Stimulated activated CD8-positive, alpha-beta memory T cell treated with anti-CD3 and anti-CD28 coated beads, Interleukin-12 subunit alpha, Interleukin-12 subunit beta, amount 100 ng/mL, for 4 hours (primary cell): ENCODE measurements around the gene HSPA1L.

Experiments
- DNase-seq: peaks from one replicate; pipeline ENCODE4 v3.0.0-alpha.2; 2020; ENCODE audit warnings: low read depth

The HSPA1L gene

DNA sequence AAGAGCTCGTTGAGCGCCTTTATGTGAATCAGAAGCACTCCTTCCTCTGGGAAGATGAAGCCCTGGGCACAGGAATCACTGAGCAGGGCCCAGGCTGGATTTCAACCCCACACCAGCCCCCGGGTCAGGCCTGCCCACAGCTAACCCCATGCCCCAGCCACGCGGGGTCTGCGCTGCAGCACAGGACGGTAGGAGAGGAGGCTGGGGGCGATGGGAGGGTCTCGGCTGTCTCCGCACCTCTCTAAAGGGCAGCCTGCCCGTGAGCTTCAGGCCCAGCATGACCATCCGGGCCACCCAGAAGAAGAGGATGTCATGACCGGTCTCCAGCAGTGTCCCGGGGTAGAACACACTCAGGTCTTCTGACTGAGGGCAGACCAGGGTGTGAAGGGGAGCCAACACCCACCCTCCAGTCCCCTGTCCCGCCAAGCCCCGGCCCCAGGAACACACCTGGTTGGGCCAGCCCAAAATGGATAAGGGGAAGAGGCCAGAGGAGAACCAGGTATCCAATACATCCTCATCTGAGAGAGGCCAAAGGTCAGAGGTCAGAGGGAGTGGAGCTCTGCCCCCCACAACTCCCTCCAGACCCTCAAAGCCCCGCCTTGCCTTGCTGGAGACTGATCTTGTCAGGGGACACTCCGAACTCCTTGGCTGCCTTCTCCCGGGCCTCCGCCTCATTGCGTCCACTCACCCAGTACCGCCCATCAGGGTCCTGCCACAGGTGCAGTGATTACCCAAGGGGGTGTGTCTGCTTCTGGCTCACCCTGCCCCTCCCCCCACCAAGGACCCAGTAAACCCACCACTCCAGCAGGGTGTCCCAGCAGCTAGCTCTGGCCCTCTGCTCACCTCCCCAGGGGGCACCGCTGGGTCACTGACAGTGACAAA is 33.6 kb downstream of the HSPA1L start:
- DNase-seq = no peak

DNA sequence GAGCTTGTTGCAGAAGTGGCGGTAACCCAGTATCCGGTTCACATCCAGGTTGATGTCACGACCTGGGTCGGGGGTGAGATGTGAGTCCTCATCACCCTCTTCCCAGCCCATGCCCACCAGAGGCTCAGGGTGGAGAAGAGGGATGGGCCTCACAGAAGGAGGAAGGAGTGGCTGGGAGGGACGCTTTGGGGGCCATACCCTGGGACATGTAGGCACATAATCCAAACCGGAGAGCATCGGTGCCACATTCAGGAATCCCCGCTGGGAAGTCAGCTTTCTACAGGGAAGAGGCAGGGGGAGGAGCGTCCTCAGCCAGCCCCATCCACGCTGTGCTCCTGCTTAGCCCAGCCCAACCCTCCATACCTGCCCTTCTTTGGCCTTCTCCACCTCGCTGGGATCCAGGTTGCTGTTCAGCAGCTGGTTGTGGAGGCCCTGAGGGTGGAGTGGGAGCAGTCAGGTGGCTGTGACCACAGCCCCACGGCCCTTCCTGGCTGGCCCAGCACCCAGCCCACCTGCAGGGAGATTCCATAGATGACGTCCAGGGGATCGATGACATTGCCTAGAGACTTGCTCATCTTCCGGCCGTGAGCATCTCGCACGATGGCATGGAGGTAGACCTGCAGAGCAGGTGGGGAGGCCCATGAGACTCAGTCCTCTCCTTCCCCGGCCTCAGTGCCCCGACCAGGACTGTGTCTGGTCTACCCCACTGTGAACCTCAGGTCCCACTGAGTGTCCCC is 34.4 kb downstream of the HSPA1L start:
- DNase-seq = no peak

DNA sequence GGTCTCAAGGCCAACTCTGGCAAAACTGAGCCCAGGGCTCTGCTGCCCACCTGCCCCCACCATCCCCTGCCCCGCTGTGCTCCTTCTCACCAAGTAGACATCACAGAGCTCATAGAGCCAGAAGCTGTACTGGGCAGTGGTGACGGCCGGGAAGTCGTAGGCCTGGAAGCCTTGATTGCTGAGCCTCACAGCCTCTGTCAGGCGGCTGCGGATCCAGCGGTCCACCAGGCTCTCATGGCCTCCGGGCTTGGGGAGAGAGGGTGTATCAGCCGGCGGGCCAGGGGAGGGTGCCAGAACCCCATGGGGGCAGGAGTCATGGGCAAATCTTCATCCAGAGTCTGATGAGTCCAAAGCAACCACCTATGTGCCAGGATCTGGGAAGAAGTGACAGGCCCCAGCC is 35.2 kb downstream of the HSPA1L start:
- no peak for DNase-seq

DNA sequence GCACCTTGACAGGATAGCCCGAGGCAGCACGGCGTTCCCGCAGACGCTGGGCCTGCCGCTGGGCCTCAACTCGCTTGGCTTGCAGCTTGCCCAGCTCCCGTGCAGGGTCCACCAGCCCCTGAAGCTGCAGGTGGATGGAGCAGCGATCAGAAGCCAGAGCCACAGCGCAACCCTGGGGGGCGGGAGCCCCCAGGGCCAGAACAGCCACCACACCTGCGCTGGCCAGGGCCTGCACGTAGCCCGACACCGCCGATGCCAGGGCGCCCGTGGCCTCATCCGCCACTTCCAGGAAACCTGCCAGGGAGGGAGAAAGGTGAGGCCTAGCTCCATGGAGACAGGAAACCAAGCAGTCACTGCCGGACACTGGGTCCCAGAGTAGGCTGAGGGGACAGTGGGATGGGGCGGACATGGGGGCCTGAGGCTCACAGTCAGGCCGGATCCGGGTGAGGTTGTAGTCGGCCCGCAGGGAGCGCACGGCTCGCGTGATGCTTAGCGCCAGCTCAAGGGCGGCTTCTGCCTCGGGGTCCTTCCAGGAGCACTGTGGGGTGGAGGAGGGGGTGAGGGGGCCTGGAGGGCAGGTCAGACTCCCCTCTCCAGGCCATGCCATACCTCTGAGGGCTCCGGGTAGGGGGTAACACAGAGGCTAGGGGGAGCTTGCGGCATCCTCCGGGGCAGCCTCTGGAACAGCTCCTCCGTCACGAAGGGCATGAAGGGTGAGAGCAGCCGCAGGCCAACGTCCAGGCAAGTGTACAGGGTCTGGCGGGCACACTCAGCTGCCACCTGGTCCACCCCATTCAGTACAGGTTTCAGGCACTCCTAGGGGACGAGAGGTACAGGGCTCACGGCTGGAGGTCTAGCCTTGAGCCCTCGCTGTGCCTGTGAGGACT is 35.8 kb downstream of the HSPA1L start:
- no peak for DNase-seq

DNA sequence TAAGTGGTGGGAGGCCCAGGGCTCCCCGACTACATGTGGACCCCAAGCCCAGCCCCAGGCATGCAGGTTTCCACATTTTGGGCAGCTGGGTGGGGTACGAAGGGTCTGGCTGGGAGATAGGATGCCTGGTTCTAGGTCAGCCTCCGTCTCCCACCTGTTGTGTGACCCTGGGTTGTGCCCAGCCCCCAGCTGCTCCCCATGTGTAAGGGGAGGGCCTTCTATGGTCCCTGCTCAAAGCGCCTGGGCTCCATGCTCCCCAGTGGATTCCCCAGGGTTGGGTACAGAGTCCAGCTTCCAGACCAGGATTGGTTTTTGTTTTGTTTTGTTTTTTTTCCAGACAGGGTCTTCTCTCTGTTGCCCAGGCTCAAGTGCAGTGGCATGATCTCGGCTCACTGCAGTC is 36.9 kb downstream of the HSPA1L start:
- no peak for DNase-seq

DNA sequence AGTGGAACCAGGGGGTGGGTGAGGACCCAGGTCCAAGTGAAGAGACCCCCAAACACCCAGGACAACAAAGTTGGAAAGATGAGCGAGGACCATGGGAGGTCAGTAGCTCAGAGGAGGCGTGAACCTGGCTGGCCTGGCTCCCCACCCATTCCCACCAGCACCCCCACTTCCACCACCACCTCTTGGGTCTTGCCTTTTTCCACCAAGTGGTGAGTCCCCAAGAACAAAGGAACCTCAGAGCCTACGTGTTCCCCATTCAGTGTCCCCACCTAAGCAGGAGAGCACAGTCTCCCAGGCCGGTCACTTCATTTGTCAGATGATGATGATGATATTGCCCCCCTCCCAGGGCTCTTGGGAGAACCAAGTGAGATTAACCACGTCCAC is 37.4 kb downstream of the HSPA1L start:
- no peak for DNase-seq

DNA sequence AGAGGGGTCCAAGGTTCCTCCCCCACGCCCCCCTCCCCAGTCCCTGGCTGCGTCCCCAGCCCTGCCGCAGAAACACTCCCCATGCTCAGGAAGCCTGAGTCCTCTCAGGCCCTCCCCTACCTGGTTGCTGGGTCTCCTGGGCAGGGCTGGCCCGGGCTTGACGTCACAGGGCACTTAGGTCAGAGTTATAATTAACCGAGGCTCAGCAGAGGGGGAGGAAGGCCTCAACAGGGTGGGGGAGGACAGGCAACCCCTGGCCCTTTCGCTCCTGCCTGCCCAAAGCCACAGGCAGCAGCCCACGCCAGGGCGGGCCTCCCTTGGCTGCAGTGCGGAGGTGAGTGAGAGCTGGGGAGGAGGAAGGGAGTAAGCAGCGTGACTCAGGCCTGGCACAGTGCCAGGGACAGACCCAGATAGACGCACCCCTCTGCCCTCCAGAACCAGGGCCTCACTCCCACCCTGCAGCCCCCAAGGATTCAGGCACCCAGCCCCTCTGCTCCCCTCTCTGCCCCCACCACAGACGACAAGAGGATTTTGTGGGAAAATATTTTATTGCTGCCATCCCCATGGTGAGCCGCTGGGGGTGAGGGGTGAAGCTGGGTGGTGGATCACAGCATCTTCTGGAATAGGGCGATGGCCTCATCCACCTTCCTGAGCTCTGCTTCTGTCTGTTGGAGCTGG is 38.0 kb downstream of the HSPA1L start, which contains the start of gene VWA7:
Gene VWA7 (minus strand): TSS at position 340 of the 678 bp plus-strand sequence. CDS start 549 bp downstream, outside the sequence.
- peak; percentile 73 for DNase-seq

DNA sequence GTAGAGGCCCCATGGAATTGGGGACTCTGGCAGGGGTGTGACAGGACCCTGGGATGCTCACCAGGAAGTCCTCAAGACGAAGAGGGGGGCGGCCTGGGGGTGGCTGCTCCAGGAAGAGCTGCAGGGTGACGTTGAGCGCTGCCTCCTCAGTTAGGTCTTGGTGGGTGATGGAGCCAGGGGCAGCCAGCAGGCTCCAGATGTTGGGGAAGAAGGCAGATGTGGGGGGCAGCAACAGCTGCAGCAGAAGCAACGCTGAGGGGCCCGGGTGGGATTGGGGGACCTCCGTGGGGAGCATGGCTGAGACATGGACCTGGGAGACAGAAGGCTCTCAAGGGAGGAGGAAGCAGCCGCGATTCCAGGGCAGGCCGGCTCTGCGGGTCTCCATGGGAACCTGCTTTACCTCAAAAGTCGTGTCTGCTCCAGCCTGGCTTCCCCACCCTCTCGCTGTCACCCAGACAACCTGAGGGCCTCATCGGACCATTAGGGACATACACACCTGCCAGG is 38.5 kb downstream of the HSPA1L start:
- no peak for DNase-seq

DNA sequence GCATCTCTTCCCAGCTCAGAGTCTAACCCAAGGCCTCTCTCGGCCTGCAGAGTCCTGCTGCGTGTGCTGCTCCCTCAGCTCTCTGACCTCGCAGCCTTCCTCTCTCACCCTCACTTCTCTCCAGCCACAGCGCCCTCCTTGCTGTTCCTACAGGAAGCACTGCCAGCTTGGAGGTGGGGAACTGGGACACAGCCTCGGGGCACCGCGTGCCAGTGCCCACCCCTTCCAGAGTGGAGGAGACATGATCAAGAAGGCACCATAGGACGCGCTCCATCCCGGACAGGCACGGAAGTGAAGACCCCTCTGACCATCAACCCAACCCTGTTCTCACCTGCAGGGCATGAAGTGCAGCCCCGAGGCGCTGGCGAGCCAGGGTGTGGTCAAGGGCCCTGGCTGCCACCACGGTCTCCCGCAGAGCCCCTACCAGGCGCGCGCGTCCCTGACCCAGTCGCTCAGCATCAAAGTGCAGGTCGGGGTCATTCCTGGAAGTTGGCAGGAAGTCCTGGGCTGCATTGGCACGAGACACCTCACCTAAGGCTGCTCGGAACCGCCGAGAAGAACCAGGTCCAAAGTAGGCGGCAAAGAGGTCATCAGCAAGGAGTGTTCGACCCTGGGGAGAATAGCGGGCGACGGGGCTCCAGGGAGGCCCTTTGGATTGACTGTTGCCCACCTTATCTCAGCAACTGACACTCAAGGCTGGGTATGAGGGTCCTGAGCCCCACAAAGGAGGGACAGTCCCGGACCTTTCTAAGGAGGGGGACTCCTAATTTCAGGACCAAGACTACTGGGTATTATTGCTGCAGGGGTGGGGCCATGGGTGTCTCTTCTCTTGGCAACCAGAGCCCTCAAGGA is 39.2 kb downstream of the HSPA1L start:
- DNase-seq = no peak

DNA sequence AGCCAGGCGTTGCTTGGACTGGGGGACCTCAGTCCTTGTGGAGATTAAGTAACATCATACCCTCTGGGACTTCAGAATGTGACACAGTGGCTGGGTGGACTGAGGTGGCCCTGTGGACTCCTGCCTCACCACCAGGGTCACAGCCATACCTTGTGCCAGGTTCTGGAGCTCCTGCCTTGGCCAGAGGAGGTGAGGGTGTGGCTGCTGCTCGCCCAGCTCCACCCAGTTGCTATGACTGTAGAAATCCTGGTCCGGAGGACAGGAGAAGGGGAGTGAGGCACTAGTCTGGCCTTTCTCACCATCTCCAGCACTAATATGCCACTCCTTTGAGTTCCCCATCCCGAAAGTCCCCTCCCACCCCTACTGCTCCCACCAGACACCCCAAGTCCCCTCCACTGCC is 39.9 kb downstream of the HSPA1L start:
- DNase-seq = no peak

DNA sequence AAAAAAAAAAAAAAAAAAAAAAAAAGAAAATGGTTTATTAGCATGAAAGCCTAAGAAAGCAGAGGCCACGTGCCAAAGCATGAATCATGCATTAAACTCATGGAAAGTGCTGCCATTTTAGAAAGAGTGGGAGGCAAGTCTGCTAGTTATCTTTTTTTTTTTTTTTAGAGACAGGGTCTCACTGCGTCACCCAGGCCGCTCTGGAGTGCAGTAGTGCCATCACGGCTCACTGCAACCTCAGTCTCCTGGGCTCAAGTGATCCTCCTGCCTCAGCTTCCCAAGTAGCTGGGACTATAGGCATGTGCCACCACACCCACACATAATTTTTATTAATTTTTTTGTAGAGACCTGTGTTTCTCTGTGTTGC is 43.1 kb downstream of the HSPA1L start:
- DNase-seq = no peak

DNA sequence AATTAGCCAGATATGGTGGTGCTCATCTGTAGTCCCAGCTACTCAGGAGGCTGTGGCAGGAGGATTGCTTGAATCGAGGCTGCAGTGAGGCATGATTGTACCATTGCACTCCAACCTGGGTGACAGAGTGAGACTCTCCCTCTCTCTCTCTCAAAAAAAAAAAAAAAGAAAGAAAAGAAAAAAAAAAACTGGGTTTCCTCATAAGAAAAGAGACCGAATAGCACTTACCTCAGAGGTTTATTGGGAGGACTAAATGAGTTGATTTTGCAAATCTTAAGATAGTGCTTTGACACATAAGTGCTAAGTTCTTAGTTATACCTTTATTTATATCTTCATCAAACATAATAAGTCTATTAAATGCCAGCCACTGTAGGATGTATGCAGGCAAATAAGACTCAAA is 44.2 kb downstream of the HSPA1L start:
- no peak for DNase-seq

DNA sequence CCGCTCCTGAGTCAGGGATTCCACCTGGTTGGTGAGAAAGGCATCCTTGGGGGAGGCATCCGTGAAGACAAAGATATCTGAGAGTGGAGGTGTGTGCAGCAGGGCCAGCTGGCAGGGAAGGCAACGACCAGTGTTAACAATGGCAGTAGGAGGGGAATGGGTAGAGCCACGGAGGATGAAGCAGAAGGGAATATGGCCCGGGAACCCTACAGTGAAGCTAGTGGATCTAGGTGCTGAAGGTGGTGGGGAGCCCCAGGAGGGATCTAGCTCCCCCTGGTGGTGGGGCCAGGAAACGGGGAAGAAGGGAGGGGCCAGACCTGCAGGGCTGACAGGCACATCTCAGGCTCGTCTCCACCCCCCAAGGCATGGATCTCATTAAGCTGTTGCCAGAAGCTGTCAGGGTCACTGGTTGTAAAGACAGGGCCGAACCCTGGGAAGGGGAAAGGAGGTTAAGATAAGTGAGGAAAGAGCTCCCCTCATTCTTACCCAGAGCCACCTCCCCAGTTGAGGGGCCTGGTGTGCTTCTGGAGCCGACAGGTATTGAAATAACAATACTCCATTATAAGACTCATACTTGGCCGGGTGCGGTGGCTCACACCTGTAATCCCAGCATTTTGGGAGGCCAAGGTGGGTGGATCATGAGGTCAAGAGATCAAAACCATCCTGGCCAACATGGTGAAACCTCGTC is 45.3 kb downstream of the HSPA1L start:
- peak; percentile 59 for DNase-seq

DNA sequence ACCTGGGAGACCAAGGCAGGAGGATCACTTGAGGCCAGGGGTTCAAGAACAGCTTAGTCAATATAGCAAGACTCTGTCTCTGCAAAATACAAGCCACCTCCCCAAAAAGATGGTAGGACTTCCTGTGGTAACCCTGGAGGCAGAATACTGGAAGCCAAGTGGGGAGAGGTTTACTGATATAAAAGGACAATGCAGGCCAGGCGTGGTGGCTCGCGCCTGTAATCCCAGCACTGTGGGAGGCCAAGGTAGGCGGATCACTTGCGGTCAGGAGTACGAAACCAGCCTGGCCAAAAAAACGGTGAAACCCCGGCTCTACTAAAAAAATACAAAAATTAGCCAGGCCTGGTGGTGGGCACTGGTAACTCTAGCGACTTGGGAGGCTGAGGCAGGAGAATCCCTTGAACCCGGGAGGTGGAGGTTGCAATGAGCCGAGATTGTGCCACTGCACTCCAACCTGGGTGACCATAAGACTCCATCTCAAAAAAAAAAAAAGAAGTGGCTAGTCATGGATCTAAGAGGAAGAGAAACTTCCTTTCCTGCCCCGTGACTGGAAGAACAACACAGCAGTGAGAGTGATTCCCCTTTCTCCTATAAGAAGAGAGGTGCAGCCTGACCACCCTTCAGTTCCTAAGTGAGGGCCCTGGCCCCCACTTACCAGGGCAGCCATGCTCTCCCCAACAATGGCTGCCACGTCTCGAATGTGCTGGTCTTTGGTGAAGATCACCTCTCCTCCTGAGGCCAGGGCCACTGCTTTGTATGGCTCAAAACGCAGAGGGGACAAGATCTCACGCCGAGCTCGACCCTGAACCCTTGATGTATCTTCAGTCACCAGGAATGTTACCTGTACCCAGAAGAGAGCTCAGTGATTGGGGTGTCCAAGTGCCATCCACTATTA is 46.5 kb downstream of the HSPA1L start:
- DNase-seq = no peak

DNA sequence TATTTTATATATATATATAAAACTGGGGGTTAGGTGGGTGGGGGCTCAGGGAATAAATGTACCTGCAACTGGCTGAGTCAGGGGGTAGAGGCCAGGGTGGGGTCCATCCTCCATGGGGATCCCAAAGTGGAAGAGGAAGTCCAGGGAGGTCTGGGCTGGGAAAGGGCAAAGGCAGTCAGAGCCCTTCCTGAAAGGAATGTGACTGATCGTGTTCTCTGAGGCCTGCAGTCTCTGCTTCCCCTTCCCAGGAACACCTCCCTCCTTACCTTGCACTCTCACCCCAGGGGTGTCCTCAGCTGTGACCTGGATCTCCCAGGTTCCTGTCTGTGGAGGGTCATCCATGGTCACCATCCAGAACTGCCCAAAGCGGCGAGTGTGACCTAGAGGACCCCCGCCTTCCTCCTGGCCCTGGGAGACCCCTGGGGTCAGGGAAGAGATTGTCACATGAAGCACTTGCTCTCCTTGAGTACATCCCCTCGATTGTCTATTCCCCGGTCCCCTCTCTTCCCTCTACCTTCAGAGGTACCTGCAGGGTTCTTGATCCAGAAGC is 47.9 kb downstream of the HSPA1L start:
- no peak for DNase-seq

DNA sequence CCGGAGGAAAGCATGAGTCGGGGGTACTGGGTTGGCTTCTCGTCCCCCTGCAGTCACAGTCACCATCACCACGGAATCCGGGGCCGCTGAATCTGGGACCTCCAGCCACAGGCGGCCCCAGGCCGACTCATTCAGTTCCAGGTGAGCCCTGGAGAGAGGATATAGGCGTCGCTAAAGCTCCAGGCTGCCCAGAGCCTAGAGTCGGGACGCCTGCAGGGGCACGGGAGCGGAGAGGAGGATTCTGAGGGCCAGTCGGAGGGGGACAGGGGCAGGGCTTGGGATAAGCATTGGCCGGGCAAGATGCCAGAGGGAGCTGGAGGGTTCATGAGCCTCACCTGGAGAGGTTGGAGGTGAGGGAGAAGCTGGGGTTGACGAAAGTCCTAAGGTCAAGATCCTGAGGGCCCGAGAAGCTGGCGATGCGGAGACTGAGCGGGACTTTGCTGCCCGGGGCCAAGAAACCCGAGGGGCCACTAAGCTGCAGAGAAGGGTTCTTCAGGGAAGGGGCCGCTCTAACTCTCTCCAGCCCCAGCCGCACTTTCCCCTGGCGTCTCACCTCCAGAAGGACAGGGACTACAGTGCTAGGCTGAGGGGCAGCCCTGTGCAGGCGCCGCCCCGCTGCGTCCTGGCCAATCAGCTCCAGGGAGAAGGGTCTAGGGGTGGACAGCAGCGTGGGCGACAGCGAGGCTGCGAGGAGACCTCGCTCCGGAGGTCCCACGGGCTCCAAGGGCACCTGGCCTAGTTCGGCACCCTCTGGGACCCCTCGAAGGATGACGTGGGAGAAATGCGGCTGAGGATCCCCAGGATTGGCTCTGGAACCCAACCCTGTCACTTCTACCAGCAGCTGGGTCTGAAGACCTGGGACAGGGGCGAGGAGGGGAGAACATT is 48.9 kb downstream of the HSPA1L start:
- no peak for DNase-seq

DNA sequence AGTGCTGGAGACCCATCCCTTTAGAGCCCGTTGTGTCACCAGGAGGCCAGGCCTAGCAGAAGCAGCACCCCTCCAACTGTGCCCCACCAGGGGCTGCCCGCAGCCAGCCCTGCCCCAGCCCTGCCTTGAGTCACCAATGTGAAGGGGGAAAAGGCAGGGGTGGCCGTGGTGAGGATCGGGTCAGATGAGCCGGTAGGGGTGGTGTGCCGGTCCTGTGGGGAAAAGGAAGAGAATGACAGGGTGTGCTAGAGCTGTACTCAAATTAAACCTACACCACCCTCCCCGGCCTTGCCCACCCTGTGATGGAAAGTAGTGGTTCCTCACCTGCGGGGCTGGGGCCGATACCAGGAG is 49.5 kb downstream of the HSPA1L start:
- no peak for DNase-seq

DNA sequence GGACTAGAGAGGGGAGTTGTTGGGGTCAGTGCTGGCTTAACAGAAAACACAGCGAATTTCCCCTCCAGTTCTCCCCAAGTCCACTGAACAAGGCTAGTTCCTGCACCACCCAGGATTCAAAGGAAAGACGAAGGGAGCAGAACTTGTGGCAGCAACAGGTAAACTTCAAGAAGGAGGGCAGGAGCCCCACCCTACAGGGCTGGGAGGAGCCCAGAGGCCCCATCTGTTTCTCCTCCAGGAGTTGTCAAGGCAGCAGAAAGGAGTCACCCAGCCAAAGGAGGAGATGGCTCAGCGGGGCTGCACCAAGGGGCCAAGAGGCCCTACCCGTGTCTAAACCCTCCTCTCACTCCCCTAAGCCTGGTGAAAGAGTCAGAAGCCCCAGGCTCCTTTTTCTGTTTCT is 50.9 kb downstream of the HSPA1L start:
- no peak for DNase-seq
